Measurements from ENCODE around the gene CYB5A. TPM values are rescaled to one million over a fixed set of nuclear protein-coding genes. Genes with fewer than 3 reads are reported as not detected.

Gene CYB5A
- total RNA-seq, 4 donors from 2014 or later: 360 to 826 (median 618) TPM

GRCh38 chr18:74274700-74275099 lies 17.1 kb downstream of the CYB5A start:
- TF ChIP-seq CTCF (IDR thresholded peaks at IDR 0.05; ENCODE audit: low read depth): no peak

- TF ChIP-seq CTCF (IDR thresholded peaks at IDR 0.05; ENCODE audit: low read depth): no peak
Observed at GRCh38 chr18:74273394-74273793, 18.4 kb downstream of the CYB5A start.

- TF ChIP-seq CTCF (IDR thresholded peaks at IDR 0.05; ENCODE audit: low read depth): no peak
Observed at GRCh38 chr18:74271635-74272034, 20.1 kb downstream of the CYB5A start.

GRCh38 chr18:74268933-74269620 lies 22.7 kb downstream of the CYB5A start:
- TF ChIP-seq CTCF (IDR thresholded peaks at IDR 0.05; ENCODE audit: low read depth): no peak

- no peak for TF ChIP-seq CTCF (IDR thresholded peaks at IDR 0.05; ENCODE audit: low read depth)
Observed at GRCh38 chr18:74268175-74268574, 23.6 kb downstream of the CYB5A start.

- no peak for TF ChIP-seq CTCF (IDR thresholded peaks at IDR 0.05; ENCODE audit: low read depth)
Observed at GRCh38 chr18:74266161-74266560, 25.6 kb downstream of the CYB5A start.

- TF ChIP-seq CTCF (IDR thresholded peaks at IDR 0.05; ENCODE audit: low read depth): no peak
Observed at GRCh38 chr18:74265546-74266098, 26.1 kb downstream of the CYB5A start.

Data from subcutaneous adipose tissue (tissue), 4 donors.